GM18526 (cell line): ENCODE measurements around the gene SEC14L5.

Source experiments
- POLR2A ChIP-seq: IDR thresholded peaks from 3 replicates; pipeline ENCODE4 v1.6.1; 2011; ENCODE audit not compliant: insufficient read length; ENCODE audit errors: extremely low read depth

The SEC14L5 gene

DNA sequence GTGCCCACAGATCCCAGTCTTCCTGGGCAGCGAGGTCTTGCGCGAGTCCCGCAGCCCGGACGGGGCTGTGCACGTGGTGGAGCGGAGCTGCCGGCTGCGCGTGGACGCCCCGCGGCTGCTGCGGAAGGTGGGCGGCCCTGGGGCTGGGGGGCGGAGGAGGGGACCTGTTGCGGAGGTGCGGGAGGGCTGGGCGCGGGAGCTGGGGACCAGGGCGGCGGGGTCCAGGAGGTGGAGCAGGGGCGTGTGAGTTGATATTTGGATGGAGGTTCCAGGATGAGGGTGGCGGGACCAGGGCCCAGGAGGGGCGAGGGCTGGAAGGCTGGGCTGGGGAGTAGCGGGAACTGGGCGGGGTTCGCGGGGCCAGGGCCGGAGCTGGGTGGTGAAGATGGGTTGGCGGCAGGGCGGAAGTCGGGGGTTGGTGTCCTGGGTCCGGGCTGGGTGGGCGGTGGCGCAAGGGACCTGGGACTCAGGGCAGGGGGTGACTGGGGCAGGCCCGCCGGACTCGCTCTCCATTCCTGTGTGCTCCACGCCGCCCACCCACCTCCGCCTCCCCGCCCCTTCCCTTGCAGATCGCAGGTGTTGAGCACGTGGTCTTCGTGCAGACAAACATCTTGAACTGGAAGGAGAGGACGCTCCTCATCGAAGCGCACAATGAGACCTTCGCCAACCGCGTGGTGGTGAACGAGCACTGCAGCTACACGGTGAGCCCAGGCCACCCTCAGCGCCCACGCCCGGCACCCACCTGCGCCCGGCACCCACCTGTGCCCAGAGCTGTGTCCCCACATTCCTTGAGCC is 29.6 kb downstream of the SEC14L5 start:
- TF ChIP-seq POLR2A: no peak

DNA sequence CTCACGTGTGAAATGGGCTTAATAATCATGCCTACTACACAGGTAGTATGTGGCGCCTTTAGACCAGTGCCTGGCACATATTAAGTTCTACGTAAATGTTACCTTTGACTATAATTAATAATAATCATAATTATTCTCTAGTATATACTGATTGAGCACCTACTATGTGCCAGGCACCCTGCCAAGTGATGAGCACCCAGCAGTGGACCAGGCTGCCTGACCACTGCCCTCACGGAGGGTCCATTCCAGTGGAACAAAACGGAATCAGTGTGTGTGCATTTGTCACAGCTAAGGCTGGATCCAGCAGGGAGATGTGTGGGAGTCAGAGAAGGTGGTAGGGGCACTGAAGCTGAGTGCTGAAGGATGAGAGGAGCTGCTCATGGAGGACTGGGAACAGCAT is 30.5 kb downstream of the SEC14L5 start:
- no peak for TF ChIP-seq POLR2A

DNA sequence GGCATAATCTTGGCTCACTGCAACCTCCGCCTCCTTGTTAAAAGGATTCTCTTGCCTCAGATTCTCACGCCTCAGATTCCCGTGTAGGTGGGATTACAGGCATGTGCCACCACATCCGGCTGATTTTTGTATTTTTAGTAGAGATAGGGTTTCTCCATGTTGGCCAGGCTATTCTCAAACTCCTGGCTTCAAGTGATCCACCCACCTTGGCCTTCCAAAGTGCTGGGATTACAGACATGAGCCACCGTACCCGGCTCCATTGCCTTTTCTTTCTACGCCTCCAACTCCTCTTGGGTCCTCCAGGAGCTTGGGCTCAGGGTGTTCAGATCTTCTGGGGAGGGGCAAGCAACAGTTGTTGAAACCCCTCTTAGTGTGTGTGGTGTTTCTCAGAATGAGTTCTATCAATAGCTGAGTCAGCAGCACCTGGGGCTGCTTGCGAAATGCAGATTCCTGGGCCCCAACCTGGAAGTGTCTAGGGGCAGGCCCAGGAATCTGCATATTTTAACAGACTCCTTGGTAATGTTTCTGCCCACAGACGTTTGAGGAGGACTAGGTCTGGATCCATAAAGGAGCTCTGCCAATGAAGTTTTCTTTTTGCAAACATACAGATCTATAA is 31.4 kb downstream of the SEC14L5 start:
- TF ChIP-seq POLR2A: no peak

DNA sequence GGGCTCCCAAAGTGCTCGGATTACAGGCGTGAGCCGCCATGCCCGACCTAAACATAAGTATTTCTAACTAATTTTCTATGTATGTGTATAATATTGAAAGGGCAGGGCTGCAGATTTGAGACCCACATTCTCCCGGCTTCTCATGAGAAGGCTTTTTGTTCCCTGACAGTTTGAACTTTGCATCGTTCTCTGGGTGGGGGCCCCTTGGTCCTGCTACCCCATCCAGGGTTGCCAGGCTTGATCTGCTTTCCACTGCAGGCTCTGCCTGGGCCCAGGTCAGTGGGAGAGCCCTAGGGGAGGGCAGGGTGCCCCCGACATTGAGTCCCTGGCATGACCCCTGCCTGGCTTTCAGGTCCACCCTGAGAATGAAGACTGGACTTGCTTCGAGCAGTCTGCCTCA is 32.3 kb downstream of the SEC14L5 start:
- no peak for TF ChIP-seq POLR2A

DNA sequence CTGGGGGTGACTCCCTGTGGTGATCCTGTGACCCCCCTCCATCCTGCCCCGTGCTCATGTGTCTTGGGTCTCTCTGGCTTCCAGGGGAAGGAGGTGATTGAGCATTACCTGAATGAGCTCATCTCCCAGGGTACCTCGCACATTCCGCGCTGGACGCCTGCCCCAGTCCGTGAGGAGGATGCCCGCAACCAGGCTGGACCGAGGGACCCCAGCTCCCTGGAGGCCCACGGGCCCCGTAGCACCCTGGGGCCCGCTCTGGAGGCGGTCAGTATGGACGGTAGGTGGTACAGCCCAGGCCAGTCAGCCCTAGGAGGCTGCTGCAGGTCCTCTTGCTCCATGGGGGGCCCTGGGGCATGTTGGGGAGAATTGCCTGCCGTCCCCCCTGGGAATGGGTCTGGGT is 33.6 kb downstream of the SEC14L5 start:
- no peak for TF ChIP-seq POLR2A

DNA sequence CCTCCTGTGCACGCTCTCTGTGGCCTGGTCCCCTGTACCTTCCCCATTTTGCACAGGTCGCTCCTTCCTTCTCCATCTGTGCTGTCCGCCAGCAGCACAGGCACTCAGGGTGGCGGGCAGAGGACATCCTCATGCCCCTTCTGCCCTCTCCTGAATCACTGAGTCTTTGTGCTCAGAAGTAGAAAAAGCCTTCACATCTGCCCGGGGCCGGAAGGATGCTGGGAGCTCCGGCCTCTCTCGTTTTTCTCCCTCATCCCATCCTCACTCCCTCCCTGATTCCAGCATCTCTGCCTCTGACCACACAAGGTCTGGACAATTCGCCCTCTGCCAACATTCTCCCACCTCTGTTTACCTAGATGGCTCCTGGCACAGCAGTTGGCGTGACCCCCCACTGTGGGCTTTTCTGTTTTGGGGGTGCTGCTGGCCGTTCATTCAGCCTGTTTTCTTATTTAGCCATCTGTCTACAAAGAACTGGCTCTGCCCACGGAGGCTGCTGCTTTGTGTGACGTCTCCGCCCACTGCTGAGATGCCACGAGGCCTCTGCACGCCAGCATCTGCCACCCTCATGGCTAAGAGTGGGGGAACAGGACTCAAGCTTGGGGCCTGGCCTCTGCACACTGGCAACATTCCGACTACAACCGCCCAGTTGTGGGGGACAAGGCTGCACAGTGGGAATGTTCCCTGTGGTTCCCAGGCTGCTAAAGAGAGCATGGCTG is 36.7 kb downstream of the SEC14L5 start:
- no peak for TF ChIP-seq POLR2A

DNA sequence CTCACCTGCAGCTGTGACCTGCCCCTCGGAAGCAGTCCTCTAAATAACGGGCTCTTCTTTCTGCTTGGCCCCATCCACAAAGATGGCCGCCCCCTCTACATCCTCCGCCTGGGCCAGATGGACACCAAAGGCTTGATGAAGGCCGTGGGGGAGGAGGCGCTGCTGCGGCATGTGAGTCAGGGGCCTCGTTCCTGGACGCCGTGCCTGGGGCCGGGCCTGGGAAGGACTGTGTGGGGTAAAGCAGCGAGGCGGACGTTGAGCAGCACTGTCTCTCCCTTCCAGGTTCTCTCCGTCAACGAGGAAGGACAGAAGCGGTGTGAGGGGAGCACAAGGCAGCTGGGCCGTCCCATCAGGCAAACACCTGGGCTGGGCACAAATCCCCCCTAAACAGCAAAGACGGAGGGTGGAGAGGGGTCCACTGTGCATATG is 42.5 kb downstream of the SEC14L5 start:
- TF ChIP-seq POLR2A: no peak

DNA sequence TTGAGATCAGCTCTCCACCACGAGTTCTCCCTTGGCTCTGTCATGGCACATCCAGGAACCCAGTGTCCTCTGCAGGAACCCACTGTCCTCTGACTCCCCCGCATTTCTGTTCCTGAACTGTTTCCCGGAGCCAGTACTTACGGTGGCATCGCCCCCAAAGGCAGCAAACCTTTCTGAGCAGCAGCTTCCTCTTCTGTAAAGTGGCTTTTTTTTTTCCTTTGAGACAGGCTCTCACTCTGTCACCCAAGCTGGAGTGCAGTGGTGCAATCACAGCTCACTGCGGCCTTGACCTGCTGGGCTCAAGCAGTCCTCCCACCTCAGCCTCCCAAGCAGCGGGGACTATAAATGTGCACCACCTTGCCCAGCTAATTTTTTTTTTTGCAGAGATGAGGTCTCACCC is 43.4 kb downstream of the SEC14L5 start:
- no peak for TF ChIP-seq POLR2A

DNA sequence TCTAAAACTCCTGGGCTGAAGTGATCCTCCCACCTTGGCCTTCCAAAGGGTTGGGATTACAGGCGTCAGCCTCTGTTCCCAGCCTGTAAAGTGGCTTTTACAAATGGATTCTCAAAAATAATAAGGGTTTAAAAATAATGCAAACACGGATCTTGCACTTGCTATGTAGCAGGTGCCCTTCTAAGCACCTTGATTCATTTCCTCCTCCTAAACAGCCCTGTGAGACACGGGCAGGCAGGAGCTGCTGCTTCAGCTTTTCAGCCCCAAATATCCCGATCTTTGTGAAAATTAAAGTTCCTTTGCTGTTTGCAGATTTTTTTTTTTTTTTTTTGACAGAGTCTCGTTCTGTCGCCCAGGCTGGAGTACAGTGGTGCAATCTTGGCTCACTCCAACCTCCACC is 43.9 kb downstream of the SEC14L5 start:
- TF ChIP-seq POLR2A: no peak

DNA sequence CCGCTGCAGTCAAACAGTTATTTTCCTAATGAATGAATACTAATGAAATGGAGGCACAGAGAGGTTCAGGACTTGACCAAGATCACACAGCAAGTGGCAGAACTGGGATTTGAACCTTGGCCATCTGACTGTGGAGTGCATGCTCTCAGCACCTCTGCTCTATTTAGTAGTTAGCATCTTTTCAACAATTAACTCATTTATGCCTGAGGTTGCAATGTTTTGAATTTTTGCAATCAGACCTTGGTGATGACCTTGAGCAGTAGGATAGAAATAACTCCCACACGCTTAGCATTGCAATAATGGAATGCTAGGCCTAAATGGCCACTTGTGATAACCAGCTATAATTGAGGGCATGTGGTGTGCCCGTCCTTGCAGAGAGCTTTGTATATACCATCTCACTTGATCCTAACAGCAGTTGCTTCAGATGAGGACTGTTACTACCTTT is 44.6 kb downstream of the SEC14L5 start:
- no peak for TF ChIP-seq POLR2A

DNA sequence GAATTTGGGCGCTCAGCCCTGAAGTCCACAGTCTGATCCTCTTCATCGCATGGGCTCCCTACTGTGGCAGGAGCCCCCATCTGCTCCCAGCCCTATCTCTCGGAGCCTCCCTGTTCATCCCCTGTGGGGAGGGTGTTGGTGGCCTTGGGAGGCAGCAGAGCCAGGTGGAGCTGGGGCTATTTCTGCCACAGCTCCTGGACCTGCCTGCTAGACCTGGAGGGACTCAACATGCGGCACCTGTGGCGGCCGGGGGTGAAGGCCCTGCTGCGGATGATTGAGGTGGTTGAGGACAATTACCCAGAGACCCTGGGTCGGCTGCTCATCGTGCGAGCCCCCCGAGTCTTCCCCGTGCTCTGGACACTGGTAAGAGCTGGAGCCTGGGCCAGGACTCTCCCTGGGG is 45.1 kb downstream of the SEC14L5 start:
- no peak for TF ChIP-seq POLR2A

DNA sequence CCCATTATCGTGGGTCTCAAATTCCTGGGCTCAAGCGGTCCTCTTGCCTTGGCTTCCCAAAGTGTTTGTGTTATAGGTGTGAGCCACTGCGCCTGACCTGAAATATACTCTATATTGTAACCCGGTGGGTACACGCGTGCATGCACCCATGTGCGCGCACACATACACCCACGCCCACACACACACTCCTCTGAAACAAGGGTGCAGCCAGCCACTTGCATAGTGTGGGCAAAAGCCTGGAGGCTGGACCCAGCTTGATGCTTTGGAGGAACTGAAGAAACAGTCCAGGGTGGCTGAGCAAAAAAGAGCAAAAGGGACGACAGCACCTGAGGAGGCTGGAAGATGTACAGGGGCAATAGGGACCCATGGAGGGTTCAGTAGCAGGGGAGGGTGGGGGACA is 45.7 kb downstream of the SEC14L5 start:
- no peak for TF ChIP-seq POLR2A

DNA sequence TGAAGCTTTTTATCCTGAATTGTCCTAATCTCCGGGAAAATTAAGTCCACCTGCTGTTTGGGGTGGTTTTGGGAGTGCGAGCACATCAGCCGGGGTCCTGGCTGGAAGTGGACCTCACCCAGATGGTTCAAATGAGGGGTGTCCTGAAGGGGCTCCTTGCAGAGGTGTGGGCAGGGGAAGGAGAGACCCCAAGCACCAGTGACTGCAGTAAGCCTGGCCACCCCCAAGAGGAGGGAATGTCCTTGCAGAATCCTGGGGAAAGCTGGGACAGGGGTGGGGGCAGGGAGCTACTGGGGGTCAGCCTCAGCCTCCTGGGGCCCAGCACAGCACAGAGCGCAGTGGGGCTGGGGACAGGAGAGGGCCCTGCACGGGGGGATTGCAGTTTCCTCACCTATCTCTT is 46.2 kb downstream of the SEC14L5 start:
- TF ChIP-seq POLR2A: no peak

DNA sequence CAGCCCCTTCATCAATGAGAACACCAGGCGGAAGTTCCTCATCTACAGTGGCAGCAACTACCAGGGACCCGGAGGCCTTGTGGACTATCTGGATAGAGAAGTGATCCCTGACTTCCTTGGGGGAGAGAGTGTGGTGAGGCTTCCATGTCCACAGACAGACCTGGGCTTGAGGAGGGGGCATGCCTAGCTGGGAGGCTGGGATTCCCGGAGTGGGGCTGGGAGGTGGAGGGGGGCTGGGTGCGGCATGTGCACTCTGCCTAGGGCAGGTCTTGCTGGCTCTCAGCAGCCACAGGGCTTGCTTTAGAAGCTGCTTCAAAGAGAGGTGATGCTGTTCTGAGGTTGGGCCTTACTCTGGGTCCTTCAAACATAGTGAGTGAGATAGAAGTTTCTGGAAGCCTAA is 47.8 kb downstream of the SEC14L5 start:
- no peak for TF ChIP-seq POLR2A

DNA sequence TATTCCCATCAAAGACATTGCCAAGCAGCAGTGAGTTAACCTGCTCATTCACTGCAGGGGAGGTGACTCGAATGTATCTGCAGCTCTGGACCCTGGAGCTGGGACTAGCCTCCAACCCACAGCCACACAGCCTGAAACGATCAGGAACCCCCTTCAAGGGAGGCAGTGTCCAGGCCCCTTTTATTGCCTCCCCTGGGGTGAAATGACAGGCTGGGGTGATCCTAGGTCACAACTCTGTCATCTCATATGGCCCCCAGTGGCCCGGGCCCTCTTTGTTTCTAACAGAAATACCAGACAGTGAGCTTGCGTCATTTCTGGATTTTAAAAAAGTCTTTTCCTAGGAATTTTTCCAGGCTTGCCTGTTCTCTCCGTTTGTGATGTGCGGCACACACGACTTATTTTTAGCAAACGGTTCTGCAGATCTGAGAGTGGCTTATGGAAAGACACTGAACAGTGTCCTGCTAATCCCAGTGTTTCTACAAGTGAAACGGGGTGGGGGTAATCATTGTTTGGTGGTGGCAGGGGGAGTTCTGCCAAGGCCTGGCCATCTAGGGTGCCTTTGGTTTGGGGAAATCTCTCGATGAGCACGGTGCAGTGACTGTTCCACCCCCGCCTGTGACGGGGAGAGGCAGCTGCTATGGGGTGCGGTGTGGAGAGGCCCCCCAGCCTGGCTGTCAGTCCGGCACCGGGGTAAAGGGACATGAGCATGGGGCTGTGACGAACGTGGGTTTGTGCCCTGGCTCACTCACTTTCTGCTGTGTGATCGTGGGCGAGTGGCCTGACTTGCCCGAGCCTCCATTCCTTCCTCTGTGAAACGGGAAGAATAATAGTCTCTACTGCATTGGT is 48.4 kb downstream of the SEC14L5 start:
- no peak for TF ChIP-seq POLR2A
